HG03108 (cell line): ENCODE results near the gene VGLL4.
"Not testable (repeated sequence)": the region's sequence is repeated elsewhere in the genome, so short reads cannot be mapped to it uniquely, and the experiment has no call there.

Experiments used
- ATAC-seq: cut with Tn5 transposase; IDR thresholded peaks from one replicate; pipeline ENCODE4 v1.9.1; 2021; ENCODE audit warnings: moderate library complexity; ENCODE audit not compliant: unreplicated experiment

VGLL4 gene

DNA sequence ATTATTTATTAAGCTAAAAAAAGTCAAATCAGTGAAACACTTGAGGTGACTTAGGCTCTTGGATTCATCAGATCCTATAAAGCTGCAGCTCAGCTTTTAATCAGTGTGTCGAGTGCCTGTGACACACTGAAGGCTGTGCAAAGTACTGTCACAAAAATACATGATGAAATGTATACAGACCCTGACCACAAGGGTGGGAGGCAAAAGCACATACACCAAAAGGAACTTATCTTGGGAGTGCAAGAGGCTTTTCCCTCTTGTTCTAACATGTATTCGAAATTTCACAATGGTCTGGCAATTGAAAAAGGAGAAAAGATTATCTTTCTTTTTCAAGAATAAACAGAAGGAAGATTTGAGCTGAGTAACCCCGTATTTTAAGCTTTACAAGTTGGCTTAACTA is 35.9 kb downstream of the VGLL4 start:
- ATAC-seq: no peak

DNA sequence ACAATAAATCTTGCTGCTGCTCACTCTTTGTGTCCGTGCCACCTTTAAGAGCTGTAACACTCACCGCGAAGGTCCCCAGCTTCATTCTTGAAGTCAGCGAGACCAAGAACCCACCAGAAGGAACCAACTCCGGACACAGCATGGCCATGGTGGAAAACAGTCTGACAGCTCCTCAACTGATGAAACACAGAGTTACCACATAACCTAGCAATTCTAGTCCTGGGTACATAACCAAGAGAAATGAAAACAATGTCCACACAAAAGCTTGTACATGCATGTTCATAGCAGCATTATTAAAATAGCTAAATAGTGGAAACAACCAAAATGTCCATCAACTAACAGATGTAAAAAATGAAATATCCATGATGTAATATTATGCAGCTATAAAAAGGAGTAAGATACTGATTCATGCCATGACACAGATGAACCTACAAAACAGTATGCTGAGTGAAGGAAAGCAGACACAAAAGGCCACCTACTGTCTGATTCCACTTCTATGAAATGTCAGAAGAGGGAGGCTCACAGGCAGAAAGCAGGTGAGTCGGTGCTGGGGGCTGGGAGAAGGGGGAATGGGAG is 36.8 kb downstream of the VGLL4 start:
- no peak for ATAC-seq

DNA sequence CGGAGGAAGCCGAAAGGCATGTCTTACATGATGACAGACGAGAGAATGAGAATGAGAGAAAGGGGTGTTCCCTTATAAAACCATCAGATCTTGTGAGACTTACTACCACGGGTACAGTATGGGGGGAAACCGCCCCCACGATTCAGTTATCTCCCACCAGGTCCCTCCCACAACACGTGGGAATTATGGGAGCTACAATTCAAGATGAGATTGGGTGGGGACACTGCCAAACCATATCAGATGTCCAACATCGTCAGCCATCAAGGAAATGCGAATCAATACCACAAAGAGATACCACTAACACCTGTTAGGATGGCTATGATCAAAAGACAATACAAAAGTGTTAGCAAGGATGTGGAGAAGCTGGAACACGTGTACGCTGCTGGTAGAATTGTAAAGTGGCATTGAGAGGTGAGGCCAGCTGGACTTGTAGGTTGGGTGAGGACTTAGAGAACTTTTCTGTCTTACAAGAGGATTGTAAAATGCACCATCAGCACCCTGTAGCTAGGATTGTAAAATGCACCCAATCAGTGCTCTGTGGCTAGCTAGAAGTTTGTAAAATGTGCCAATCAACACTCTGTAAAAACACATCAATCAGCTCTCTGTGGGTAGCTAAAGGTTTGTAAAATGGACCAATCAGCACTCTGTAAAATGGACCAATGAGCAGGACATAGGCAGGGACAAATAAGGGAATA is 37.5 kb downstream of the VGLL4 start:
- no peak for ATAC-seq

DNA sequence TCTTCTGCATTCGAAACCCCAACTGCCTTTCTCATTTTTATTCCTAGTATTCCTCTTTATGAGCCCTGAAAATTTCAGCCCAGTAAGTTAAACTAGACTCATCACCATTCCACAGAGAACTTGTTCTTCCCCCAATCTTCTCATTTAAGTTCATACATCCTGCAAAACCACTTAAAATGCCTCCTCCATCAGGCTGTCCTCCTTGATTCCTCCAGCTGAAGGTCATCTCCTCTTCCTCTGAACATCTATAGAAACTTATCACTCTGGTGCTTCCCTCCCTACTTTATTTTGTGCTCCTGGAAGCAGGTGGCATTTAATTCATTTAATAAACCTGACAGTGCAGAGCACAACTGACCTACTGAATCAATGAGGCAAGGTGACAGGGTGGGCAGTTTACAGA is 38.3 kb downstream of the VGLL4 start:
- no peak for ATAC-seq

DNA sequence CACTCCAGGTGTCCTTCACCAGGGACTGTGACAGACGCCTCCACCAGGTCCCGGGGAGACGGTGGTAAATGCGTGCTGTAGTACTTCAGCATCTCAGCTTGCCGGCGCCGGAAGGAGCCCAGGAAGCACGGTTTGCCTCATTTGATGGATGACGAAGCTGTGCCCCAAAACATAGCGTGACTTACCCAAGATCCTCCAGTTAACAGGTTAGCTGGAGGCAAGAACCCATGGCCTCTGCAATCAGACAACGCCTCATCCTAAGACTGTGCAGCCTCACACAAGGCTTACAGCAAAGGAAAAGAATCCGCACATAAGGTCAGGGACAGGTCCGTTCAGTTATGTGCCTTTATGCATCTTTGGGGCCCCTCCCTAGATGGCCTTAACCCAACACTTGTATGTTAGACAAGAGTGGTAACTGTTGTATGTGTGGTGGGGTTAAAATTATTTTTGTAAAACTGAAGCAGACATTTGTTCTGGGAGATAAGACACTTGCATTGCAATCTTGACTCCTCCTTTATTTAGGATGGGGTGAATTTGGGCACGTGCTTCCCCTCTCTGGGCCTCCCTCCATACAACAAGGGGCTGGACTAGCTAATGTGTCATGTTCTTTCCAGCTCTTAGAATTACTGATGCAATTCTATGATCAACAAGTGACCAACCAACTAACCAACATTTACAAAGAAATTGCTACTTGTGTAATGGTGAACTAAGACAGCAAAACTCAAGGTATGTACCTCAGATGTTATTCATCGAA is 39.4 kb downstream of the VGLL4 start:
- no peak for ATAC-seq

DNA sequence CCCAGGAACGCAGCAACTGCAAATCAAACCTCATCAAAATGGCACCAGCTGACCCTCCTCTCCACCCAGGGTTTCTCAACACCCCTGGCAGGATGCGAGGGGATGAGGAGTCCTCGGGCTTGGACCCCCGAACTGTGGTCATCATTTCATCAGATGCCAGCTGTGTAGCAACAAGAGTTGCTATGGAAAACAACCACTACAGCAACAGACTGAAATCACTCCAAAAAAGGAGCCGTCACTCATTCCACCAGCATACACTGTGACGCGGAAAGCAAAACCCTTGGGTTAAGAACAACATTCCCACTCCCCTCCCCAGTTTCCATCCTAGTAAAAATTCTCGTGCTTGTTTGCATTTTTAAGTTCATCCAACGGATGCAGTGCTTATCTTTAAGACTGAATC is 40.1 kb downstream of the VGLL4 start:
- ATAC-seq: no peak

DNA sequence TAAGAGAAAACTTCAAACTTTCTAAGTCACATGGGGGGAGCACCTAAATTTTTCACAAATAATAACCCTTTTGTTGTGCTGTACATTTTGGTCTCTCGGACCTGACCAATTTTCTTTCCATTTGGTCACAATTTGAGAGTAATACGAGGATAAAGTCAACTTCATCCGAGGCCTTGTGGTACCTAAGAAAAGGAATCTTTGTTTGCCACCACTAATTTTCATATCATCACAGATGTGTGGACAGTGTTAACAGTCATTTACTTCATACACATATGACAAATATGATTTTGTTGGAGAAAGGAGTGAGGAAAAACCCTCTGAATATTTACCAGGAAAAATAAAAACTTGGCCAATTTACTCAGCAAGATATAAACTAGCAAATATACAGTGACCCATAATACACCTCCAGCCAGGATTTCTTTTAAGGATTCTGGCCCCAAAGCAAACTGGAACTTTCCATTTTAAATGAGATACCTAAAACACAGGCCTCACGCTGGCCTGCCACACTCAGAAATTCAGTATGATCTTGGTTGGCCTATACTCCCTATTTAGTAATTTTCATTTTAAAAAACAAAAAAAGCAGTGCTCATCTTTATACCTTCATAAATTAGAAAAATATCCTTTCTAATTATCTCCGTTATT is 40.7 kb downstream of the VGLL4 start:
- ATAC-seq: no peak

DNA sequence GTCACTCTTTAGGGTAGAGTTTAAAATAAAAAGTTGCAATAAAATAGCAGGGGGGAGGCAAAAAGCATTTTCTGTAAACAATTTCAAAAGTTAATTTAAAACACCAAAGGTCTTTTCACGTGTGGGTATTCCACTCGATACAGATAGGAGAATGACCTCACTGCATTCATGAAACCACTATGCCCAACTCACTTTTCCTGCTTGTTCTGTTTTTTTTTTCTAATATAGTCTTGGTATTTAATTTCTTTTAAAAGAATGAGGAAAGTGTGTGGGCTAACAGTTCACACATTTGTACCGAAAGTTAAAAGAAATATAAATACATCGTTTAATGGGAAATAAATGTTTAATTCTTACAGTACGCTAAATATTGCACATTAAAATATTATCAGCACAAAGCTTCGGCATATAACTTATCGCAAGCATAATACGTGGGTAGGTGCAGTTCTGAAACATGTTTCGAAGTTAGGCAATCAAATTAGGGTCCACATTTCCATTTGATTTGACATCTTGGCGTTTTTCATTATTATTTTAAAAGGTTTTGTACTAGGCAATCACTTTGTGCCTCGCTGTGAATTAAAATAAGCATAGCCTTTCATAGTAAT is 41.4 kb downstream of the VGLL4 start:
- no peak for ATAC-seq

DNA sequence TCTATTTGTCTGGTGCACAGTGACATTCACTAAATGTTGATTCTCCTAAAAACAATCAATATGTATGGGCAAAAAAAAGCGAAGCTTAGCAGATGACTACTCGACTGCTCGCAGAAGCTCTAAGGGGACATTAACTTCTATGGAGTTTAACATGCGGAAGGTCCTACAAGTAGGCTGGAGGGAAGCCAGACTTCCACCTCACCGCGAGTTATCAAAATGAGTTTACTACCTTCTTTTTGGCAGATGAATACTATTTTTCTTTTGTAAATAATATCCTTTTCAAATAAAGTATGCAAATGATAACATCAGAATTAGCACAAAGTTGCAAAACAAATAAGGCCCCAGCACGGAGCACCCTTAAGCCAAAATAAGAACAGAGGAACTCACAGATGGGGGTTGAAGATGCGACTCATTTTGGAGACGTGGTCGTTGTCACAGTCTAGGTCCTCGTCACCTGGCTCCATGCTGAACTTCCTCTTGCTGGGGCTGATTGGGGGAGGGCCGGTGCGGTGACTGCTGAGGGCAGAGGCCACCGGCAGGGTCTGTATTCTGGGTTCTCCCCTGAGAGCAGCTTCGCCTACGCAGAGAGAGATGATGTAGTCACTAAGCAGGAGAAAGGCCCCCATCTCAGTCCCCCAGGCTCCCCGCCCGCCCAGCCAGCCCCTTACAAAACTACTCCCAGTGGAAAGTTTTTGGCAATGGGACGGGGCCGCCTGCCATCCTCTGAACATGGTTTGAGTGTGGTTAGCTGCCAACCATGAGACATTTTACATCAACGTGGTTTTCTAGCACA is 42.1 kb downstream of the VGLL4 start:
- peak; percentile 92 for ATAC-seq

DNA sequence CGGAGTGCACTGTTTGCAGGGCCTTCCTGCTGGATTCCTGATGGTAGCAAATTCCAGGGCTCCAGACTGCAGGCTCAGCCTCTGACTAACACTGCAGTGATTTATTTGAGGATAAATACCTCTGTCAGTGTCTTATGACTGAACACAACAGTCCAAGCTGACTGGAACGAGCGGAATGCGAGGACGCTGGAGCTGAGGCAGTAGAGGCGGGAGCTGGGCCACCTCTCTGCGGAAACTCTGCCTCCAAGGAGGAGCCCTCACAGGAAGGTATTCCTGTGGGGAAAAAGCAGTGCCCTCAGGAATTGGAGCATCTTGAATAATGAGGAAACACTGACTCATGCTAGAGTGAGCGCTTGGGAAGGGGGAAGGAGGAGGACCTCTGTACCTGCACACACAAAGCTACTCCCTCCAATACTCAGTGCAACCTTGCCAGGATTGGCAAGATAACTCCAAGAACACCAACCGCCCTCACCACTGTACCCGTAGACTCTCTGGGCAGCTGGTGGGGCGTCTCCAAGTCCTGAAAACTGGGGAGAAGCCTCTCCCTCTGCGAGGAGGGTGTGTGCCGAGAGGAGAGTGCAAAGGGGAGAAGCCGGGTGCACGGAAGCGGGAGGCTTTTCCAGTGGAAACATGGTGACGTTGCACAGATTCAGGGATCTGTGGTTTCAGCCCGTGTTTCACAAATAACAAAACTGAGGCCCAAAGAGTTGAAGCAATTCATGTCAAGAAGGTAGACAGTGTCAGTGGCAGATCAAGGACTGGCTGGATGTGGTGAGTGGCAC is 43.0 kb downstream of the VGLL4 start:
- no peak for ATAC-seq

DNA sequence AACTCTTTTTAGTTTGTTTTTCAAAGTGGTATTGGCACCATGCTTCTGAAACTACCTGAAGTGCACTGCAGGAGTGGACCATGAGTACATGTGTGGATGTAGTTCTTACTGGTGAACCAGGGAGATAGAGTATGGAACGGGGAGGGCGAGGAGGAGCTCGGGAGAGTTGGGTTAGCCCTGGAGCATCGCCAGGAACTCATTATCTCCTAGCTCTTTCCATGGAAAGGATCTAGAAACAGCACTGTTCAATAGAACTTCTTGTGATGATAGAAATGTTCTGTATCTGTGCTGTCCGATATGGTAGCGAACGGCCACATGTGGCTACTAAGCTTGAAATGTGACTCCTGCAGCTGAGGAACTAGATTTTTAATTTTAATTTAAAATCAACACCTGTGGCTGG is 47.3 kb downstream of the VGLL4 start:
- no peak for ATAC-seq

DNA sequence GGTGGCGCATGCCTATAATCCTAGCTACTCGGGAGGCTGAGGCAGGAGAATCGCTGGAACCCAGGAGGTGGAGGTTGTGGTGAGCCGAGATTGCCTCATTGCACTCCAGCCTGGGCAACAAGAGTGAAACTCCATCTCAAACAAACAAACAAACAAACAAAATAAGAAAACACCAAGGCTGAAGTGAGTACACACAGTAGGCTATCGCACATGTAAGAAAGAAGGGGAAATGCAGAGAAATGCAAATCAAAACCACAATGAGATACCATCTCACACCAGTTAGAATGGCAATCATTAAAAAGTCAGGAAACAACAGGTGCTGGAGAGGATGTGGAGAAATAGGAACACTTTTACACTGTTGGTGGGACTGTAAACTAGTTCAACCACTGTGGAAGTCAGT is 48.7 kb downstream of the VGLL4 start:
- ATAC-seq: not testable (repeated sequence)

DNA sequence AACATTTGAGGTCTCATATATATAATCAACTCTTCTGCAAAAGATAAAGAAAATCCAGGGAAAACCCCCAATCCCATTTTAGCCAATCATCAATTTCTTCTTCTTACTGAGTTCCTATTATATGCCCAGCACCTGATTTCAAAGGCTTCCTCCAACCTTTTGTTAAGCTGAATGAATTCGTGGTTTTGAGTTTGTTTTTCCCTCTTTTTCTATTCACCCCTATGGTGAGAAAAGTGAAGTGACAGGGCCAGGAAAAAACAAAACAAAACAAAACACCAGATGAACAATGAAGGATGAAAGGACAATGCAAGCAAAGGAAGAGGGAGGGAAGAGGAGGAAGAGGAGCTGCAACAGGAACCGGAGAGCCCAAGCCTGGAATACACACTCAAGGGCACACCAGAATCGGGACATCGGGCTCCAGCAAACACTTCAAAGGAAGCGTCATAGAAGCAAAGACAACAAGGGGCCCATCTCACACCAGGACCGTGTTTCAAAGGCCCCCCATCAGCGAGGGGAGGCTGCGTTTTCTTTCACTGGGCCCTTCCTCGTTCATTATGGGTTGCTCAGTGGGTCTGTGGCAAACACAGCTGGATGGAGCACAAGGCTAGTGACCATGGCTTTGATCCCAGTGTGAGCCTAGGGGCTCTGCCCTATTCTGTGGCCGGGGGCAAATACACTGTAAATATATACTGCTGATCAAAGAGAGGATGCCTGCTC is 50.2 kb downstream of the VGLL4 start:
- no peak for ATAC-seq

DNA sequence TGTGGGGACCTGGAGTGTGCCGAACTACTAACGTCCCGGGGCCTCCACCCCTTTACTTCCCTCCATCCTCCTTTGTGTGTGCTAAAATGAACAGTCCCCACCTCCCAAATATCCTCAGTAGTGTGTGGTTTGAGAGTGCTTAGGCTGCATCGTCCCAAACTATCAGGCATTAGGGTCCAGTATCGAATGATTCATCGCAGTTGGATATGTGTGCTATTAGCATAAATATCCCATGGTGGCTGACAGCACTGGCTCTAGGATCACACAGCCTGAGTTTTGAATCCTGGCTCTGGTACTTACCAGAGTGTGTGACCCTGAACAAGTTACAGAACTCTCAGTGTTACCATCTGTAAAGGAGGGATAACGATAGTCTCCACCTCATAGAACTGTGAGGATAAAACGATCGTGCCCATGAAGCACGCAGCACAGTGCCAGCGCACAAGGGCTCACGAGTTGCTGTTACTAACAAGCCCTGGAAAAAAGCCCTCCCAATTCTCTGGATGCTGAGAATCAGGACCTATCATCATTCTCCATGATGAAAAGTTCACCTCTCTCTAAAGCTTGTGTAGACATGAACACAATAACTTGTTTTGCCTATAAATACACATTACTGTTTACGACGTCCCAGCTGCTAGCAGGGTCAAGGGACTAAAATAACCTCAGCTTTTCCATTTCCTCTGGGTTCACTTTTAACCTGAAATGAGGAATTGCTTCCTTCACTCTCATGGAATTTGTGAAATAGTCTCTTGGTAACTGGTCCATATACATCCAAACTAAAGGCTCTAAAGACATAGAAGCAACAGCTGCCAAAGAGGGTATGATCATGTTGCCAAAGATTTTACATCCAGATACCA is 51.0 kb downstream of the VGLL4 start:
- no peak for ATAC-seq

DNA sequence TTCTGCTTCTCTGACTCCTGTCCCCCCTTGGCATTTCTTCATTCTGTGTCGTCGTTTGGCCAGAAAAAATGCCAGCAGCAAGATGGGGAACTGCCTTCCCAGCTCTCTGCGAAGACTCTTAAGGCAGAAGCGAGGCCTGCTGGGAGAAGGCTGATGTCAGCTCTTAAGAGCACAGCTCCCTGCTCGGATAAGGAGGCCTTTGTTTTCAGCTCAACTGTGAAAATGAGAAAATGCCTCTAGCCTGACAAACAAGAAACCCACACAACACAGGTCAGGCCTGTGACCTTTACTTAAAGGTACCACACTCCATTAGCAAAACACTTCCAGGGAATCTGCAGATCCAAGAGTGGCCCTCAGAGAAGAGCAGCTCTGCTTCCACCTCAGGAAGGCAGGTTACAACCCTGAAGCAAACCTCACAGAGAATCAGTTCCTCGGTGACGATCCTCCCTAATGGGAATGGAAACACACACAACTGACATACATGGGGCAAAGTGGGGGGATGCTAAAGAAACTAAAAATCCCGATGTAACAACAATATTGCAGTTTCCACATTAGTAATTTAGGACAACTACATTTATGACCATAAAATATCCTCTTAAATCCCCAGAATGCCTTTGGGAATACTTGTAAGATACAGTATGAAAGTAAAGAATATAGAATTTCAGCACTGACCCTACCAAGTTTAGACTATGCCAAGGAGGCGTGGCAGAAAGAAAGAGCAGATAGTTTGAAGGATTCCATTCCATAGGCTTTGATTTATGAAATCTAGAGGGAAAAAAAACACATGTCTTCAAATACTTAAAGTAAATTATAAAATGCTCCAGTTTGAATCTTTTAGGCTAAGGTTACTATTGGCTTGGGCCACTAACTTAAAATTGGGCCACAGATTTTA is 52.1 kb downstream of the VGLL4 start:
- ATAC-seq: no peak

DNA sequence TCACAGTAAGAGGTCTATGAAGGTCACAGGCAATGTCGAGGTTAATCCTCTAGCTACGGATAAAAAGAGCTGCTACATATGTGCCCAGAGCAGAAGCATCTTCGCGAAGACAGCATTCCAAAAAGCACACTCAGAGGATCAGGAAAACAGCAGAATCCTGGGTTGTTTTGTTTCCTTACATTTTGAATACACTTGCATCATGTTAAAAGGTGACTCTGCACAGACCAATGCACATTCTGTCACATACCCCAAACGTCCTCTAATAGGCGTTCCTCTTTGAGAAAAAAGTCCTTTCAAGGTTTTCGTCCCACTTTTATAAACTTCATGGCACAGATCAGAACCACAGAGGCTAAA is 52.7 kb downstream of the VGLL4 start:
- ATAC-seq: no peak

DNA sequence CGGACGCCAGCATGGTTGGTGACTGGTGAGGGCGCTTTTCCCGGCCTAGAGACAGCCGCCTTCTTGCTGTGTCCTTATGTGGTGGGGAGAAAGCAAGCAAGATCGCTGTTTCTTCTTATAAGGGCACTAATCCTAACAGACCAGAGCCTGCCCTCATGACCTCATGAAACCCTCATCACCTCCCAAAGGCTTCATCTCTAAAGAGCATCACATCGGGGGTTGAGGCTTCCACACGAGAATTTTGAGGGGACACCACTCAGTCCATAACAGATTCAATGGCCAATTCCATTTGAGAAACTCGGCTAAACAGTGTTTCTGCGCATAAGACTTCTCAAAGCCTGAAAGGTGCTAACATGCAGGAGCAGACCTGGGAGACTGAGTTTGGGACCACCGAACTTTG is 54.0 kb downstream of the VGLL4 start:
- no peak for ATAC-seq
